WTC11 (cell line): Measurements from ENCODE around the gene TNS3. TPM values are rescaled to one million over a fixed set of nuclear protein-coding genes. Genes with fewer than 3 reads are reported as not detected.

Source experiments
- ATAC-seq: fragments of 200-7000 bp; cut with Tn5 transposase; 2 replicates; pipeline ENCODE4 v1.10.0; 2021; ENCODE audit warnings: mild to moderate bottlenecking, moderate library complexity
- CTCF ChIA-PET: fragments of 300-600 bp; sonication (Branson Sonifier 250); formaldehyde crosslinking; loops from one replicate; lab custom pipeline; 2021; ENCODE audit warnings: antibody characterized with exemption; lab: Charles Lee
- POLR2A ChIA-PET: fragments of 350-600 bp; sonication (Branson Sonifier 250); formaldehyde crosslinking; loops from one replicate; lab custom pipeline; 2021; ENCODE audit warnings: antibody characterized with exemption; lab: Charles Lee
- DNase-seq: peaks from one replicate; pipeline ENCODE4 v3.0.0; 2021; ENCODE audit warnings: low spot score
- H3K27ac Mint-ChIP-seq: 2 replicates; pipeline ENCODE4 v1.8.0; 2021; ENCODE audit warnings: mixed read lengths
- H3K27me3 Mint-ChIP-seq: 2 replicates; pipeline ENCODE4 v1.8.0; 2021; ENCODE audit warnings: low read depth, mild to moderate bottlenecking, moderate library complexity, mixed read lengths
- H3K36me3 Mint-ChIP-seq: 2 replicates; pipeline ENCODE4 v1.8.0; 2021; ENCODE audit warnings: mixed read lengths
- H3K4me1 Mint-ChIP-seq: 2 replicates; pipeline ENCODE4 v1.8.0; 2022; ENCODE audit warnings: mixed read lengths
- H3K4me3 Mint-ChIP-seq: 2 replicates; pipeline ENCODE4 v1.8.0; 2021; ENCODE audit warnings: mild to moderate bottlenecking, moderate library complexity, mixed read lengths
- H3K9me3 Mint-ChIP-seq: 2 replicates; pipeline ENCODE4 v1.8.0; 2021; ENCODE audit warnings: mixed read lengths
- ATF6 ChIP-seq: sonication (generic); formaldehyde crosslinking; IDR thresholded peaks from 2 replicates; pipeline ENCODE4 v1.8.1; 2023; ENCODE audit warnings: mild to moderate bottlenecking, missing genetic modification reagents
- CREB1 ChIP-seq: sonication (generic); formaldehyde crosslinking; IDR thresholded peaks from 2 replicates; pipeline ENCODE4 v1.8.0; 2023; ENCODE audit warnings: mild to moderate bottlenecking, missing genetic modification reagents
- E2F1 ChIP-seq: sonication (generic); formaldehyde crosslinking; IDR thresholded peaks from 2 replicates; pipeline ENCODE4 v1.8.0; 2022; ENCODE audit warnings: mild to moderate bottlenecking, missing genetic modification reagents
- FOXJ3 ChIP-seq: sonication (generic); formaldehyde crosslinking; IDR thresholded peaks from 2 replicates; pipeline ENCODE4 v1.9.0; 2021; ENCODE audit warnings: missing genetic modification reagents, mild to moderate bottlenecking, borderline replicate concordance
- FOXP1 ChIP-seq: sonication (generic); formaldehyde crosslinking; IDR thresholded peaks from 2 replicates; pipeline ENCODE4 v1.8.0; 2022; ENCODE audit warnings: missing genetic modification reagents, mild to moderate bottlenecking, moderate library complexity, borderline replicate concordance
- FOXP4 ChIP-seq: sonication (generic); formaldehyde crosslinking; IDR thresholded peaks from 2 replicates; pipeline ENCODE4 v1.8.0; 2022; ENCODE audit warnings: mild to moderate bottlenecking, missing genetic modification reagents
- HMGA2 ChIP-seq: fragments of 250-450 bp; sonication (Bioruptor Pico); IDR thresholded peaks from 2 replicates; pipeline ENCODE4 v1.4.0; 2021; ENCODE audit warnings: mild to moderate bottlenecking, moderate library complexity
- KAT7 ChIP-seq: sonication (generic); formaldehyde crosslinking; IDR thresholded peaks from 2 replicates; pipeline ENCODE4 v1.8.1; 2023; ENCODE audit warnings: missing genetic modification reagents, mild to moderate bottlenecking, borderline replicate concordance
- MXD4 ChIP-seq: fragments of 250-450 bp; sonication (Bioruptor Pico); IDR thresholded peaks from 2 replicates; pipeline ENCODE4 v1.8.0; 2021; ENCODE audit warnings: mild to moderate bottlenecking, moderate library complexity, borderline replicate concordance
- NFATC4 ChIP-seq: fragments of 250-450 bp; sonication (Bioruptor Pico); IDR thresholded peaks from 2 replicates; pipeline ENCODE4 v1.9.0; 2021; ENCODE audit warnings: mild to moderate bottlenecking
- NFYB ChIP-seq: sonication (generic); formaldehyde crosslinking; conservative IDR thresholded peaks from 2 replicates; pipeline ENCODE4 v1.8.0; 2022; ENCODE audit warnings: low read depth, missing genetic modification reagents
- RORB ChIP-seq: fragments of 250-450 bp; sonication (Bioruptor Pico); IDR thresholded peaks from 2 replicates; pipeline ENCODE4 v1.9.0; 2021; ENCODE audit warnings: mild to moderate bottlenecking
- SMAD3 ChIP-seq: sonication (generic); formaldehyde crosslinking; IDR thresholded peaks from 2 replicates; pipeline ENCODE4 v1.8.0; 2022; ENCODE audit warnings: missing genetic modification reagents, mild to moderate bottlenecking, borderline replicate concordance
- ZNF121 ChIP-seq: sonication (generic); formaldehyde crosslinking; IDR thresholded peaks from 2 replicates; pipeline ENCODE4 v1.8.0; 2023; ENCODE audit warnings: missing genetic modification reagents
- ZNF138 ChIP-seq: sonication (generic); formaldehyde crosslinking; conservative IDR thresholded peaks from 2 replicates; pipeline ENCODE4 v1.8.1; 2022; ENCODE audit warnings: mild to moderate bottlenecking, moderate library complexity, missing genetic modification reagents
- ZNF219 ChIP-seq: sonication (generic); formaldehyde crosslinking; IDR thresholded peaks from 2 replicates; pipeline ENCODE4 v1.8.0; 2023; ENCODE audit warnings: missing genetic modification reagents, mild to moderate bottlenecking, borderline replicate concordance
- ZNF671 ChIP-seq: fragments of 250-450 bp; sonication (Bioruptor Pico); IDR thresholded peaks from 2 replicates; pipeline ENCODE4 v1.8.0; 2021; ENCODE audit warnings: mild to moderate bottlenecking
- ZSCAN18 ChIP-seq: fragments of 250-450 bp; sonication (Bioruptor Pico); IDR thresholded peaks from 2 replicates; pipeline ENCODE4 v2.1.2; 2022; ENCODE audit warnings: mild to moderate bottlenecking, moderate library complexity
- total RNA-seq: library from RNA; stranded (reverse); gene quantifications from 3 replicates; pipeline ENCODE4 v1.2.3, GENCODE V29; 2021

Gene TNS3
- total RNA-seq, 1 experiment from 2014 or later = 37.7 TPM

GRCh38 chr7:47375121-47375938 is 206.6 kb downstream of the TNS3 start:
- no peaks in the 10 kb centered on the region for H3K9me3 Mint-ChIP-seq
- no peak for DNase-seq
- TF ChIP-seq HMGA2 (CRISPR knock-in tag) = no peak
- TF ChIP-seq ZNF121 = no peak
- TF ChIP-seq CREB1 (CRISPR knock-in tag) = no peak
- no peak for TF ChIP-seq ZNF219
- no peak for TF ChIP-seq NFATC4 (CRISPR knock-in tag)
- no peak for TF ChIP-seq NFYB (CRISPR knock-in tag)
- no peak for TF ChIP-seq E2F1 (CRISPR knock-in tag)
- no peak for TF ChIP-seq SMAD3 (CRISPR knock-in tag)
- TF ChIP-seq ZSCAN18 = no peak
- no peak for TF ChIP-seq FOXJ3 (CRISPR knock-in tag)
- TF ChIP-seq ATF6 (CRISPR knock-in tag) = no peak
- TF ChIP-seq, all 79 proteins: peak for 0
- H3K27me3 Mint-ChIP-seq = no peaks in the 10 kb centered on the region
- no peak overlapping the region for H3K27ac Mint-ChIP-seq
- ChIA-PET POLR2A (no interaction called here), CTCF (no interaction called here)
- H3K4me1 Mint-ChIP-seq = peaks cover 60% of the 10 kb centered on the region
- ATAC-seq = no peak
- H3K36me3 Mint-ChIP-seq = no peaks in the 10 kb centered on the region
- no peak overlapping the region for H3K4me3 Mint-ChIP-seq

GRCh38 chr7:47374538-47374937 is 207.4 kb downstream of the TNS3 start:
- DNase-seq (no peak), ATAC-seq (no peak)
- H3K4me3 Mint-ChIP-seq = no peak overlapping the region
- POLR2A ChIA-PET = no interaction called here
- no peaks in the 10 kb centered on the region for H3K27me3 Mint-ChIP-seq
- H3K9me3 Mint-ChIP-seq = no peaks in the 10 kb centered on the region
- no peak overlapping the region for H3K27ac Mint-ChIP-seq
- CTCF ChIA-PET = no interaction called here
- peaks cover under 1% of the 10 kb centered on the region; the same call in 1 of the 2 replicates for H3K36me3 Mint-ChIP-seq
- peaks cover 56% of the 10 kb centered on the region for H3K4me1 Mint-ChIP-seq
- TF ChIP-seq ZNF138 (CRISPR knock-in tag) = no peak
- TF ChIP-seq RORB (CRISPR knock-in tag) = no peak

- no peak for ATAC-seq
- CTCF ChIA-PET = interaction anchor here (1.1 to 1.4 kb wide), 2 partner anchors 18 to 107 kb away, joined by 3 read pairs; no protein-coding TSS in a partner anchor
Observed at GRCh38 chr7:47373871-47374451, 207.9 kb downstream of the TNS3 start.

More at GRCh38 chr7:47373871-47374451, 207.9 kb downstream of the TNS3 start:
- Mint-ChIP-seq H3K9me3 (no peaks in the 10 kb centered on the region), H3K4me1 (peaks cover 51% of the 10 kb centered on the region)
- TF ChIP-seq FOXP4 (no peak), MXD4 (CRISPR knock-in tag) (no peak), ZNF671 (CRISPR knock-in tag) (no peak), KAT7 (no peak), FOXP1 (CRISPR knock-in tag) (no peak)
- TF ChIP-seq, all 79 proteins: peak for 0
- Mint-ChIP-seq H3K4me3 (no peak overlapping the region), H3K27ac (peak overlapping the region; percentile 34; the same call in 1 of the 2 replicates), H3K27me3 (no peaks in the 10 kb centered on the region), H3K36me3 (peaks cover 5% of the 10 kb centered on the region; the same call in 1 of the 2 replicates)
- no peak for DNase-seq
- POLR2A ChIA-PET = no interaction called here
